ENCODE data around the gene PARP1. TPM values are rescaled to one million over a fixed set of nuclear protein-coding genes. Genes with fewer than 3 reads are reported as not detected.

PARP1 gene
- total RNA-seq, 1 donor from 2014 or later: 18.4 TPM

GRCh38 chr1:226407199-226407496, 745 bp downstream of the PARP1 start:
- peak; percentile 8 for DNase-seq (ENCODE audit: low read depth)
- H3K27me3 ChIP-seq (ENCODE audit: control insufficient read depth, insufficient read depth, low read length): no peaks in the 10 kb centered on the region
- peak overlapping the region; percentile 64 for H3K4me3 ChIP-seq (ENCODE audit: low read depth, low read length)
- TF ChIP-seq, protein P1, sequence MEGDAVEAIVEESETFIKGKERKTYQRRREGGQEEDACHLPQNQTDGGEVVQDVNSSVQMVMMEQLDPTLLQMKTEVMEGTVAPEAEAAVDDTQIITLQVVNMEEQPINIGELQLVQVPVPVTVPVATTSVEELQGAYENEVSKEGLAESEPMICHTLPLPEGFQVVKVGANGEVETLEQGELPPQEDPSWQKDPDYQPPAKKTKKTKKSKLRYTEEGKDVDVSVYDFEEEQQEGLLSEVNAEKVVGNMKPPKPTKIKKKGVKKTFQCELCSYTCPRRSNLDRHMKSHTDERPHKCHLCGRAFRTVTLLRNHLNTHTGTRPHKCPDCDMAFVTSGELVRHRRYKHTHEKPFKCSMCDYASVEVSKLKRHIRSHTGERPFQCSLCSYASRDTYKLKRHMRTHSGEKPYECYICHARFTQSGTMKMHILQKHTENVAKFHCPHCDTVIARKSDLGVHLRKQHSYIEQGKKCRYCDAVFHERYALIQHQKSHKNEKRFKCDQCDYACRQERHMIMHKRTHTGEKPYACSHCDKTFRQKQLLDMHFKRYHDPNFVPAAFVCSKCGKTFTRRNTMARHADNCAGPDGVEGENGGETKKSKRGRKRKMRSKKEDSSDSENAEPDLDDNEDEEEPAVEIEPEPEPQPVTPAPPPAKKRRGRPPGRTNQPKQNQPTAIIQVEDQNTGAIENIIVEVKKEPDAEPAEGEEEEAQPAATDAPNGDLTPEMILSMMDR (IDR thresholded peaks at IDR 0.05; ENCODE audit: insufficient read depth, low read length, severe bottlenecking): no peak
- FAIRE-seq: no peak
- peaks cover 2% of the 10 kb centered on the region for H3K36me3 ChIP-seq (ENCODE audit: control insufficient read depth, insufficient read depth, low read length)

GRCh38 chr1:226406401-226406881, 1.5 kb downstream of the PARP1 start:
- no peak for FAIRE-seq
- H3K27me3 ChIP-seq (ENCODE audit: control insufficient read depth, insufficient read depth, low read length): no peaks in the 10 kb centered on the region
- TF ChIP-seq, protein P1 (IDR thresholded peaks at IDR 0.05; ENCODE audit: insufficient read depth, low read length, severe bottlenecking): no peak
- peak overlapping the region; percentile 64 for H3K4me3 ChIP-seq (ENCODE audit: low read depth, low read length)
- peak; percentile 80 for DNase-seq (ENCODE audit: low read depth)
- peaks cover 4% of the 10 kb centered on the region for H3K36me3 ChIP-seq (ENCODE audit: control insufficient read depth, insufficient read depth, low read length)

DNA sequence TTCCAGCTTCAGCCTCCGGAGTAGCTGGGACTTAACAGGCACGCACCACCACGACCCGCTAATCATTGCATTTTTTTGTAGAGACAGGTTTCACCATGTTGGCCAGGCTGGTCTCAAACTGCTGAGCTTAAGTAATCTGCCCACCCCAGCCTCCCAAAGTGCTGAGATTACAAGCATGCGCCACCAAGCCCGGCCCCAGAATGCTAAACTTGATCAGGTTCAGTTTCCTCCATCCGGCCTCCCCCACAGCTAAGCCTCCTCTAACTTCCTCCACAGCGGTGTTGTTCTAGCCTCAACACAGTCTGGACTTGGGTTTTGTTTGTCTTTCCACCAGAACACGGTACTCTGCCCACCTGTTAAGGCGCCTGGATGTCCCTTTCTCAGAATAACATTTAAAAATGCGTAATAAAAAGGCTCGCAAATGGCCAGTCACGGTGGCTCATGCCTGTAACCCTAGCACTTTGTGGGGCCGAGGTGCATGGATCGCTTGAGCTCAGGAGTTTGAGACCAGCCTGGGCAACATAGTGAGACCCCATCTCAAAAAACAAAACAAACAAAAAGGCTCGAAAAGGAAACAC, 2.4 kb downstream of the PARP1 start:
- Histone ChIP-seq H3K27me3 (ENCODE audit: control insufficient read depth, insufficient read depth, low read length) (no peaks in the 10 kb centered on the region), H3K4me3 (ENCODE audit: low read depth, low read length) (no peak overlapping the region), H3K36me3 (ENCODE audit: control insufficient read depth, insufficient read depth, low read length) (peaks cover 7% of the 10 kb centered on the region)
- DNase-seq (ENCODE audit: low read depth): no peak
- no peak for FAIRE-seq
- TF ChIP-seq, protein P1 (IDR thresholded peaks at IDR 0.05; ENCODE audit: insufficient read depth, low read length, severe bottlenecking): no peak

- DNase-seq (ENCODE audit: low read depth): no peak
- no peak overlapping the region for H3K4me3 ChIP-seq (ENCODE audit: low read depth, low read length)
- no peaks in the 10 kb centered on the region for H3K27me3 ChIP-seq (ENCODE audit: control insufficient read depth, insufficient read depth, low read length)
- H3K36me3 ChIP-seq (ENCODE audit: control insufficient read depth, insufficient read depth, low read length): peaks cover 9% of the 10 kb centered on the region
- FAIRE-seq: no peak
- TF ChIP-seq, protein P1 (IDR thresholded peaks at IDR 0.05; ENCODE audit: insufficient read depth, low read length, severe bottlenecking): no peak
Observed at GRCh38 chr1:226404904-226405222, 3.0 kb downstream of the PARP1 start.

GRCh38 chr1:226404063-226404903, 3.6 kb downstream of the PARP1 start:
- TF ChIP-seq, protein P1 (IDR thresholded peaks at IDR 0.05; ENCODE audit: insufficient read depth, low read length, severe bottlenecking): no peak
- FAIRE-seq (no peak), DNase-seq (ENCODE audit: low read depth) (no peak)
- peaks cover 9% of the 10 kb centered on the region for H3K36me3 ChIP-seq (ENCODE audit: control insufficient read depth, insufficient read depth, low read length)
- H3K27me3 ChIP-seq (ENCODE audit: control insufficient read depth, insufficient read depth, low read length): no peaks in the 10 kb centered on the region
- H3K4me3 ChIP-seq (ENCODE audit: low read depth, low read length): no peak overlapping the region

Measured in bronchial epithelial cell (primary cell).